ENCODE data around the gene RAB11FIP3. TPM values are rescaled to one million over a fixed set of nuclear protein-coding genes. Genes with fewer than 3 reads are reported as not detected.

RAB11FIP3 gene
- polyA plus RNA-seq, 1 of the 3 experiments (the other 2 are of a cell fraction): 24.8 TPM

- no peaks in the 10 kb centered on the region for H3K27me3 ChIP-seq (ENCODE audit: insufficient read depth)
- peaks cover 54% of the 10 kb centered on the region for H3F3A ChIP-seq (replicated peaks; ENCODE audit: insufficient read depth)
- H3K4me3 ChIP-seq (ENCODE audit: low read depth in 2 of 2, low read length in 1 of 2): no peak overlapping the region
- no peak for DNase-seq
- no peak overlapping the region for H3K4me2 ChIP-seq
- 95% methylated on average over 11 of the region's 22 CpGs for WGBS (ENCODE audit: low lambda C conversion rate)
- H3K36me3 ChIP-seq (replicated peaks in 1 of 2; ENCODE audit: control insufficient read depth in 1 of 2, insufficient read depth in 2 of 2, low read length in 1 of 2): peaks cover 0 to 17% of the 10 kb centered on the region in 2 experiments
- H2AFZ ChIP-seq (ENCODE audit: low read depth): no peak overlapping the region
- peaks cover 17% of the 10 kb centered on the region for H3K79me2 ChIP-seq (ENCODE audit: insufficient read depth)
- H4K20me1 ChIP-seq (ENCODE audit: insufficient read depth): 0 out of 2 replicates have a peak, but pooled peaks cover 10% of the 10 kb centered on the region
- CTCF ChIA-PET: no interaction called here
- H3K4me1 ChIP-seq (ENCODE audit: control insufficient read depth in 1 of 2, insufficient read depth in 2 of 2, low read depth in 1 of 2, low read length in 1 of 2): peaks cover 7 to 16% of the 10 kb centered on the region in 2 experiments; a peak in 2 of 4 replicates
- no peak overlapping the region for H3K9ac ChIP-seq
- TF ChIP-seq SMC3 (IDR thresholded peaks at IDR 0.05; ENCODE audit: low read depth, low read length) (no peak), CTCF (IDR thresholded peaks at IDR 0.05) (no peak), ZBTB33 (IDR thresholded peaks at IDR 0.05; ENCODE audit: borderline replicate concordance, low read depth) (no peak), GABPA (IDR thresholded peaks at IDR 0.05; ENCODE audit: low read depth) (no peak), RXRA (IDR thresholded peaks at IDR 0.05; ENCODE audit: borderline replicate concordance, low read depth) (no peak)
- no peaks in the 10 kb centered on the region for H3K9me2 ChIP-seq
- POLR2A ChIA-PET: no interaction called here
- no peaks in the 10 kb centered on the region for H3K9me3 ChIP-seq
- no peak overlapping the region for H3K27ac ChIP-seq (ENCODE audit: low read depth in 2 of 2, low read length in 1 of 2)
These were observed 26.0 kb upstream of the RAB11FIP3 start for GRCh38 chr16:399340-400019.

GRCh38 chr16:400061-400591 lies 25.3 kb upstream of the RAB11FIP3 start:
- peaks cover 53% of the 10 kb centered on the region for H3F3A ChIP-seq (replicated peaks; ENCODE audit: insufficient read depth)
- H3K27me3 ChIP-seq (ENCODE audit: insufficient read depth): no peaks in the 10 kb centered on the region
- no peak for TF ChIP-seq EZH2phosphoT487 (IDR thresholded peaks at IDR 0.05; ENCODE audit: borderline replicate concordance, low read depth)
- no peak for TF ChIP-seq CTCF (IDR thresholded peaks at IDR 0.05)
- TF ChIP-seq GABPA (IDR thresholded peaks at IDR 0.05; ENCODE audit: low read depth): no peak
- TF ChIP-seq RXRA (IDR thresholded peaks at IDR 0.05; ENCODE audit: borderline replicate concordance, low read depth): no peak
- TF ChIP-seq TAF1 (IDR thresholded peaks at IDR 0.05; ENCODE audit: borderline replicate concordance, low read depth, low read length): no peak
- no peak for TF ChIP-seq POLR2AphosphoS5 (IDR thresholded peaks at IDR 0.05; ENCODE audit: low read depth, low read length)
- no peak for TF ChIP-seq CHD2 (IDR thresholded peaks at IDR 0.05; ENCODE audit: low read length, partially characterized antibody)
- no peak for TF ChIP-seq MEF2A (IDR thresholded peaks at IDR 0.05; ENCODE audit: borderline replicate concordance, low read depth)
- no peak for TF ChIP-seq FOSL2 (IDR thresholded peaks at IDR 0.05; ENCODE audit: borderline replicate concordance, low read depth)
- no peak for TF ChIP-seq GATA2 (CRISPR knock-in tag; IDR thresholded peaks at IDR 0.05)
- no peak for TF ChIP-seq FOXJ3 (CRISPR knock-in tag; IDR thresholded peaks at IDR 0.05)
- TF ChIP-seq YY1 (IDR thresholded peaks at IDR 0.05; ENCODE audit: low read depth): no peak
- TF ChIP-seq RAD21 (IDR thresholded peaks at IDR 0.05; ENCODE audit: low read length): no peak
- TF ChIP-seq PBX3 (IDR thresholded peaks at IDR 0.05): no peak
- TF ChIP-seq NRF1 (IDR thresholded peaks at IDR 0.05; ENCODE audit: low read depth, low read length): no peak
- TF ChIP-seq RFX5 (IDR thresholded peaks at IDR 0.05; ENCODE audit: low read length): no peak
- no peak for TF ChIP-seq MXI1 (IDR thresholded peaks at IDR 0.05; ENCODE audit: low read depth, low read length)
- H3K79me2 ChIP-seq (ENCODE audit: insufficient read depth): peaks cover 17% of the 10 kb centered on the region
- H4K20me1 ChIP-seq (ENCODE audit: insufficient read depth): 0 out of 2 replicates have a peak, but pooled peaks cover 10% of the 10 kb centered on the region
- no peak overlapping the region; a peak in 1 of 4 replicates for H3K27ac ChIP-seq (ENCODE audit: low read depth in 2 of 2, low read length in 1 of 2)
- peaks cover 0 to 17% of the 10 kb centered on the region in 2 experiments for H3K36me3 ChIP-seq (replicated peaks in 1 of 2; ENCODE audit: control insufficient read depth in 1 of 2, insufficient read depth in 2 of 2, low read length in 1 of 2)
- CTCF ChIA-PET: interaction anchor here (0.9 to 2.8 kb wide), 3 partner anchors 8 to 328 kb away, joined by 3 to 15 read pairs (median 7); partner anchors contain the start of genes RAB11FIP3 and RHBDF1
- WGBS (ENCODE audit: low lambda C conversion rate): 69% methylated on average over 7 of the region's 10 CpGs
- DNase-seq: no peak
- H3K9ac ChIP-seq: no peak overlapping the region
- H2AFZ ChIP-seq (ENCODE audit: low read depth): no peak overlapping the region
- POLR2A ChIA-PET: no interaction called here
- no peaks in the 10 kb centered on the region for H3K9me2 ChIP-seq
- peak overlapping the region in 1 of 2 experiments; percentile 79; a peak in 1 of 4 replicates for H3K4me3 ChIP-seq (ENCODE audit: low read depth in 2 of 2, low read length in 1 of 2)
- peaks cover 7 to 16% of the 10 kb centered on the region in 2 experiments; a peak in 2 of 4 replicates for H3K4me1 ChIP-seq (ENCODE audit: control insufficient read depth in 1 of 2, insufficient read depth in 2 of 2, low read depth in 1 of 2, low read length in 1 of 2)
- no peaks in the 10 kb centered on the region for H3K9me3 ChIP-seq
- H3K4me2 ChIP-seq: peak overlapping the region; percentile 89; the same call in 1 of the 2 replicates
